Embryonic facial prominence (tissue), 1 donor: ENCODE measurements around the gene CETN2.
"Not testable (repeated sequence)": the region's sequence is repeated elsewhere in the genome, so short reads cannot be mapped to it uniquely, and the experiment has no call there.

Source experiments
- DNase-seq: peaks from one replicate; pipeline ENCODE4 v3.0.0-alpha.2; 2016; ENCODE audit errors: extremely low spot score

Gene CETN2

GRCh38 chrX:152832520-152832919, 2.0 kb upstream of the CETN2 start:
- DNase-seq = no peak

GRCh38 chrX:152831391-152831790, 834 bp upstream of the CETN2 start:
- DNase-seq = no peak

- DNase-seq = no peak
Observed at GRCh38 chrX:152824841-152825374, 5.6 kb downstream of the CETN2 start.

- DNase-seq = no peak
Observed at GRCh38 chrX:152823657-152824056, 6.9 kb downstream of the CETN2 start.

GRCh38 chrX:152822383-152823086, 8.0 kb downstream of the CETN2 start:
- no peak for DNase-seq

- DNase-seq = no peak
Observed at GRCh38 chrX:152821145-152821765, 9.3 kb downstream of the CETN2 start.

GRCh38 chrX:152819732-152820131, 10.8 kb downstream of the CETN2 start:
- DNase-seq = no peak

GRCh38 chrX:152819266-152819665, 11.3 kb downstream of the CETN2 start:
- no peak for DNase-seq

GRCh38 chrX:152818356-152818755, 12.2 kb downstream of the CETN2 start:
- DNase-seq = no peak

- no peak for DNase-seq
Observed at GRCh38 chrX:152817078-152817764, 13.3 kb downstream of the CETN2 start.

- no peak for DNase-seq
Observed at GRCh38 chrX:152814048-152814447, 16.5 kb downstream of the CETN2 start.

- DNase-seq = no peak
Observed at GRCh38 chrX:152813206-152813605, 17.4 kb downstream of the CETN2 start.

GRCh38 chrX:152810403-152810802, 20.2 kb downstream of the CETN2 start:
- DNase-seq = no peak

GRCh38 chrX:152806035-152806434, 24.5 kb downstream of the CETN2 start:
- no peak for DNase-seq

- no peak for DNase-seq
Observed at GRCh38 chrX:152798945-152799344, 31.6 kb downstream of the CETN2 start.

- DNase-seq = not testable (repeated sequence)
Observed at GRCh38 chrX:152787062-152787461, 43.5 kb downstream of the CETN2 start.
